ENCODE data around the gene PPP1R37. TPM values are rescaled to one million over a fixed set of nuclear protein-coding genes. Genes with fewer than 3 reads are reported as not detected.

Gene PPP1R37
- total and polyA plus RNA-seq, 4 donors = 1.8 to 10.4 (median 9.3) TPM

- H3K4me1 ChIP-seq (ENCODE audit: control insufficient read depth in 4 of 4, insufficient read depth in 4 of 4, low read length in 3 of 4) = no peaks in the 10 kb centered on the region
- H3K9me3 ChIP-seq (ENCODE audit: control insufficient read depth in 4 of 4, low read length in 3 of 4) = no peaks in the 10 kb centered on the region
- no peak overlapping the region for H3K27ac ChIP-seq (ENCODE audit: low read depth in 1 of 2, low read length in 2 of 2)
- no peak for DNase-seq (ENCODE audit: low spot score)
- 80% methylated on average over 13 of the region's 13 CpGs for WGBS
- no peaks in the 10 kb centered on the region for H3K27me3 ChIP-seq (ENCODE audit: control insufficient read depth in 4 of 4, insufficient read depth in 4 of 4, low read length in 3 of 4)
- no peak for TF ChIP-seq SP1 (IDR thresholded peaks at IDR 0.05)
- no peak for TF ChIP-seq ZBTB33 (IDR thresholded peaks at IDR 0.05)
- no peak for TF ChIP-seq RAD21 (IDR thresholded peaks at IDR 0.05)
- TF ChIP-seq CTCF (IDR thresholded peaks at IDR 0.05; ENCODE audit: low read depth, low read length, missing input control) = no peak
- no peak for TF ChIP-seq YY1 (IDR thresholded peaks at IDR 0.05)
- no peak for TF ChIP-seq RXRA (IDR thresholded peaks at IDR 0.05)
- TF ChIP-seq FOXA2 (IDR thresholded peaks at IDR 0.05) = no peak
- TF ChIP-seq FOXA1 (IDR thresholded peaks at IDR 0.05) = no peak
- no peak for TF ChIP-seq GABPA (IDR thresholded peaks at IDR 0.05 in 1 of 2, conservative IDR thresholded peaks at IDR 0.05 in 1 of 2)
- no peak for TF ChIP-seq NR2F2 (IDR thresholded peaks at IDR 0.05)
- TF ChIP-seq HNF4A (conservative IDR thresholded peaks at IDR 0.05) = no peak
- no peak for TF ChIP-seq REST (IDR thresholded peaks at IDR 0.05)
- no peak overlapping the region for H3K9ac ChIP-seq (ENCODE audit: low read depth in 1 of 2, low read length in 2 of 2)
- peaks cover 28 to 51% (median 34%) of the 10 kb centered on the region in 4 donors for H3K36me3 ChIP-seq (ENCODE audit: control insufficient read depth in 4 of 4, insufficient read depth in 3 of 4, low read depth in 1 of 4, low read length in 3 of 4)
- no peak overlapping the region for H3K4me3 ChIP-seq (ENCODE audit: low read depth in 1 of 3, low read length in 3 of 3)
These were observed 23.9 kb upstream of the PPP1R37 start for GRCh38 chr19:45069056-45069455.

- Histone ChIP-seq H3K27ac (ENCODE audit: low read depth in 1 of 2, low read length in 2 of 2) (no peak overlapping the region), H3K4me3 (ENCODE audit: low read depth in 1 of 3, low read length in 3 of 3) (no peak overlapping the region), H3K4me1 (ENCODE audit: control insufficient read depth in 4 of 4, insufficient read depth in 4 of 4, low read length in 3 of 4) (no peaks in the 10 kb centered on the region), H3K9me3 (ENCODE audit: control insufficient read depth in 4 of 4, low read length in 3 of 4) (no peaks in the 10 kb centered on the region), H3K36me3 (ENCODE audit: control insufficient read depth in 4 of 4, insufficient read depth in 3 of 4, low read depth in 1 of 4, low read length in 3 of 4) (peaks cover 22 to 43% (median 32%) of the 10 kb centered on the region in 4 donors), H3K9ac (ENCODE audit: low read depth in 1 of 2, low read length in 2 of 2) (no peak overlapping the region), H3K27me3 (ENCODE audit: control insufficient read depth in 4 of 4, insufficient read depth in 4 of 4, low read length in 3 of 4) (no peaks in the 10 kb centered on the region)
- no peak for DNase-seq (ENCODE audit: low spot score)
- WGBS = 86% methylated on average over 6 of the region's 6 CpGs
- no peak for TF ChIP-seq CTCF (IDR thresholded peaks at IDR 0.05; ENCODE audit: low read depth, low read length, missing input control)
- TF ChIP-seq ATF3 (IDR thresholded peaks at IDR 0.05) = no peak
- no peak for TF ChIP-seq TAF1 (conservative IDR thresholded peaks at IDR 0.05)
- TF ChIP-seq, protein P1, sequence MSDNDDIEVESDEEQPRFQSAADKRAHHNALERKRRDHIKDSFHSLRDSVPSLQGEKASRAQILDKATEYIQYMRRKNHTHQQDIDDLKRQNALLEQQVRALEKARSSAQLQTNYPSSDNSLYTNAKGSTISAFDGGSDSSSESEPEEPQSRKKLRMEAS (IDR thresholded peaks at IDR 0.05) = no peak
- TF ChIP-seq NR2F2 (IDR thresholded peaks at IDR 0.05) = no peak
- no peak for TF ChIP-seq FOXA1 (IDR thresholded peaks at IDR 0.05)
- TF ChIP-seq RAD21 (IDR thresholded peaks at IDR 0.05) = no peak
- TF ChIP-seq JUND (IDR thresholded peaks at IDR 0.05) = no peak
These were observed 22.8 kb upstream of the PPP1R37 start for GRCh38 chr19:45070214-45070613.
